Transverse colon (tissue), 4 donors: Measurements from ENCODE around the gene ZNF516. TPM values are rescaled to one million over a fixed set of nuclear protein-coding genes. Genes with fewer than 3 reads are reported as not detected.

ENCODE experiments used
- DNase-seq: peaks from one replicate; pipeline ENCODE4 v3.0.0-alpha.2; 2019
- H3K27ac ChIP-seq, 4 donors: fragments of 200-600 bp; sonication (generic); 2 replicates each; pipeline ENCODE4 v1.5.1; 2016 to 2018; ENCODE audit warnings: inconsistent platforms in 4 of 4
- H3K27me3 ChIP-seq: fragments of 200-600 bp; sonication (generic); 2 replicates; pipeline ENCODE4 v1.5.1; 2017; ENCODE audit warnings: inconsistent platforms
- H3K36me3 ChIP-seq, 4 donors: fragments of 200-600 bp; sonication (generic); 2 replicates each; pipeline ENCODE4 v1.5.1; 2017 to 2019; ENCODE audit warnings: inconsistent platforms in 4 of 4
- H3K4me1 ChIP-seq, 4 donors: fragments of 200-600 bp; sonication (generic); 2 replicates each; pipeline ENCODE4 v1.5.1; 2017 to 2020; ENCODE audit warnings: inconsistent platforms in 4 of 4
- H3K4me3 ChIP-seq, 4 donors: fragments of 200-600 bp; sonication (generic); 1 replicate in 1 of 4; 2 replicates in 3 of 4; pipeline versions ENCODE4 v1.5.1 to v1.6.1; 2017 to 2019; ENCODE audit warnings: inconsistent platforms in 4 of 4
- H3K9me3 ChIP-seq, 2 donors: fragments of 200-600 bp; sonication (generic); 2 replicates each; pipeline ENCODE4 v1.5.1; 2017 to 2019; ENCODE audit warnings: inconsistent platforms in 2 of 2
- EP300 ChIP-seq: sonication (generic); formaldehyde crosslinking; IDR thresholded peaks from one replicate; pipeline ENCODE4 v1.6.1; 2017; ENCODE audit warnings: antibody characterized with exemption, low read depth
- POLR2A ChIP-seq: fragments of 450-650 bp; IDR thresholded peaks from one replicate; pipeline ENCODE4 v1.6.1; 2016; ENCODE audit warnings: antibody characterized with exemption, mild to moderate bottlenecking, moderate library complexity
- POLR2AphosphoS5 ChIP-seq, 3 donors: sonication (generic); formaldehyde crosslinking; IDR thresholded peaks; one replicate each; pipeline ENCODE4 v1.6.1; 2016; ENCODE audit warnings: antibody characterized with exemption in 3 of 3
- WGBS, 2 donors: methylation state at CpG; one replicate each; pipeline ENCODE4 v1.1.5; 2018; ENCODE audit warnings: low coverage in 1 of 2; 5-methylcytosine and 5-hydroxymethylcytosine counted together
- in situ Hi-C, 4 donors: fragments of 200-750 bp; cut with MboI; loops; one replicate each; pipeline versions ENCODE4 v1.15.0 to v1.15.1; 2017; ENCODE audit warnings: low sequenced_read_pairs in 3 of 4, low pct_ligation_motif_present in 1 of 4, low pct_unique_long_range_greater_than_20kb in 1 of 4
- intact Hi-C: fragments of 100-400 bp; cut with DNase I; formaldehyde crosslinking; loops from one replicate; pipeline ENCODE4 v1.15.1; 2023; ENCODE audit warnings: low total_unique reads
- total RNA-seq, 4 donors: library from RNA; depleted of rRNA; stranded (reverse); fragments of >200 nt; gene quantifications; one replicate each; pipeline ENCODE4 v1.1.0, GENCODE V29; 2016
- TF ChIP-seq, protein P1 (sequence below), 5 experiments: fragments of 200-600 bp in 3 of 5; fragments of 450-650 bp in 2 of 5; sonication (generic) in 3 of 5; IDR thresholded peaks; 1 replicate in 2 of 5; 2 replicates in 3 of 5; pipeline ENCODE4 v1.5.1; 2016 to 2017; ENCODE audit warnings: antibody characterized with exemption in 5 of 5, inconsistent platforms in 3 of 5, mild to moderate bottlenecking in 2 of 5, moderate library complexity in 1 of 5

The ZNF516 gene
- total RNA-seq, 4 donors from 2014 or later, result 19.4 to 37.8 (median 26.7) TPM

DNA sequence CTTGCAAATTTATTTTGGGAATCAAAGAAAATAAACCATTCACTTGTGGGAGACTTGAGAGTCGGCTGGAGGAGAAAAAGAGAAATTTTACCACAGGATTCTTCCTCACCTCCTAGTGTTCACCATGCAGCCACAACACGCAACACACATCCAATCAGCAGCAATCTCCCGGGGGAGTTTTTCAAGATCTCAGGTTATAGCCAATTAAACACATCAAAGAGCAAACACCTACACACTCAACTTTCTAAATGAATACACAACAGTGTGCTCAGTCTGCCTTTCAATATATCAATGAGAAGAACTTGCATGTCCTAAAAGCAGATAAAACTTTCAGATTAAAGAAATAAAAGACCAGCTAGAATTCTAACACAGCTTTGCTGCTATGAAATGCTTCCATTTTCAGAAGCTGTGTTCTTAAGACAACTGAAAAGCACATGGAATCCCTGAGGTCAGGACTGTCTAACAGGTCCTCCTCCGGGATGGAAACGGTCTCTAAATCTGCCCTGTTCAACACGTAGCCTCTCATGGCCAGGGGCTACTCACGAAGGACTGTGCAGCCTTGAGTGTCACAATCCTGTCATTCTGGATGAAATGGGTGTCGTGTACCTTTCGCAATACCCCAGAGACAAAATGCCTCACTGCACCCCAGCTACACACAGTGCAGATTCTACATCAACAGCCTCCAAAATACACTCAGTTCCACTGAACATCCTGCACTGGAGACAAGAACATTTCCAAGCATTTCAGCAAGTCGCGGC, 84.2 kb downstream of the ZNF516 start:
- in situ Hi-C loops, result no loop called here
- no peak for TF ChIP-seq POLR2A
- no peak for TF ChIP-seq EP300
- no peak for TF ChIP-seq POLR2AphosphoS5 (IDR thresholded peaks at IDR 0.05)
- TF ChIP-seq, protein P1, sequence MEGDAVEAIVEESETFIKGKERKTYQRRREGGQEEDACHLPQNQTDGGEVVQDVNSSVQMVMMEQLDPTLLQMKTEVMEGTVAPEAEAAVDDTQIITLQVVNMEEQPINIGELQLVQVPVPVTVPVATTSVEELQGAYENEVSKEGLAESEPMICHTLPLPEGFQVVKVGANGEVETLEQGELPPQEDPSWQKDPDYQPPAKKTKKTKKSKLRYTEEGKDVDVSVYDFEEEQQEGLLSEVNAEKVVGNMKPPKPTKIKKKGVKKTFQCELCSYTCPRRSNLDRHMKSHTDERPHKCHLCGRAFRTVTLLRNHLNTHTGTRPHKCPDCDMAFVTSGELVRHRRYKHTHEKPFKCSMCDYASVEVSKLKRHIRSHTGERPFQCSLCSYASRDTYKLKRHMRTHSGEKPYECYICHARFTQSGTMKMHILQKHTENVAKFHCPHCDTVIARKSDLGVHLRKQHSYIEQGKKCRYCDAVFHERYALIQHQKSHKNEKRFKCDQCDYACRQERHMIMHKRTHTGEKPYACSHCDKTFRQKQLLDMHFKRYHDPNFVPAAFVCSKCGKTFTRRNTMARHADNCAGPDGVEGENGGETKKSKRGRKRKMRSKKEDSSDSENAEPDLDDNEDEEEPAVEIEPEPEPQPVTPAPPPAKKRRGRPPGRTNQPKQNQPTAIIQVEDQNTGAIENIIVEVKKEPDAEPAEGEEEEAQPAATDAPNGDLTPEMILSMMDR (IDR thresholded peaks at IDR 0.05), result no peak
- Histone ChIP-seq H3K27ac (no peak overlapping the region), H3K4me1 (peaks cover 0 to 15% (median 4%) of the 10 kb centered on the region in 4 donors), H3K36me3 (no peaks in the 10 kb centered on the region), H3K27me3 (no peaks in the 10 kb centered on the region), H3K4me3 (no peak overlapping the region), H3K9me3 (no peaks in the 10 kb centered on the region)
- intact Hi-C loops, result loop anchor here (5.0 kb wide), 1 partner anchor 586 kb away; no protein-coding TSS in a partner anchor
- no peak for DNase-seq
- 78 to 87% methylated on average over 5 to 11 of the region's 11 CpGs for WGBS, 2 donors

DNA sequence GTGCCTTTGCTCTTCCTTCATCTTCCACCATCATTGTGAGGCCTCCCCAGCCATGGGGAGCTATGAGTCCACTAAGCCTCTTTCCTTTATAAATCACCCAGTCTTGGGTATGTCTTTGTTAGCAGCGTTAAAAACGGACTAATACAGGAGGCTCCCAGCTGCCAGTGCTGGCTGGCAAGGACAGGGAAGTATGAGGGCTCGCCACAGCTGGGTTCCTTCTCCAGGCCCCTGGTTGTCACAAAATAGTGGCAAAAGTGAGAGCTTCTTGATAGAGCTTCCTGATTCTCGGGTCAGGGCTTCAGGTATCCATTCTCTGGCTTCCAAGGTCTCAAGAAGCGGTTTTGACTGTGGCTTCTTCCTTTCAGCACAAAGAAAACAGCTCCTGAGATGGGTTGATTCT, 85.0 kb downstream of the ZNF516 start:
- H3K27ac ChIP-seq, result no peak overlapping the region
- no peak overlapping the region for H3K4me3 ChIP-seq
- no peak for DNase-seq
- H3K9me3 ChIP-seq, result no peaks in the 10 kb centered on the region
- in situ Hi-C loops, result no loop called here
- no peaks in the 10 kb centered on the region for H3K27me3 ChIP-seq
- intact Hi-C loops, result loop anchor here (5.0 kb wide), 1 partner anchor 587 kb away; no protein-coding TSS in a partner anchor
- peaks cover 0 to 15% (median 4%) of the 10 kb centered on the region in 4 donors for H3K4me1 ChIP-seq
- no peaks in the 10 kb centered on the region for H3K36me3 ChIP-seq
- TF ChIP-seq POLR2A, result no peak
- TF ChIP-seq, protein P1 (IDR thresholded peaks at IDR 0.05), result no peak
- TF ChIP-seq EP300, result no peak
- no peak for TF ChIP-seq POLR2AphosphoS5 (IDR thresholded peaks at IDR 0.05)
- WGBS, 2 donors, result 91% methylated on average over 5 of the region's 5 CpGs; no CpG with 5 or more reads in 1 of the 2 donors

DNA sequence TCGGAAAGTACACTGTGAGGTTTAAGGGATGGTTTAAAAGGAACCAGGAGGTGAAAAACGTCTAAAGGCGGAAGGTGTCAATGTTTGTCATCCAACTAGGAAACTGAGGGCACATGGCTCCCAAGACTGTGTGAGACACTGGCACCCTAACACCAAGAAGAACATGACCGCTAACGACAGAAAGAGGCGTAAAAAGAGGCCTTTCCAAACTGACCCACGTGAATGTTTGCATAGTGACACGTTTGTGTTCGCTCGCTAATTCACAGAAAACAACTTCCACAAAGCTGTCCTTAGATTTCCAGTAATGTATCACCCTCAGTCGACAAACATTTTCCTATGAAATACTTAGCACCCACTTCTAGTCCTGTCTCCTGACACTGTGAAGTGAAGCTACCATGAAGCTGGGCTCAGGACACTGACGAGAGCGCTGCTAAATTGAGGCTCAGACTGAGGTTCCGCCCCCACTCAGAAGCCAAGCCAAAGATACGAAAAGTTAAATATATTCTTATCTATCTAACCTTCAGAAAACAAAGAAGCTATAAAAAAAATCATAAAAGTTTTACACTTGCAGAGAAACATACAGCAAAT, 86.5 kb downstream of the ZNF516 start:
- intact Hi-C loops, result no loop called here
- TF ChIP-seq EP300 (no peak), POLR2AphosphoS5 (IDR thresholded peaks at IDR 0.05) (no peak), POLR2A (no peak)
- TF ChIP-seq, protein P1 (IDR thresholded peaks at IDR 0.05), result no peak
- Histone ChIP-seq H3K27me3 (no peaks in the 10 kb centered on the region), H3K4me1 (peaks cover 0 to 14% (median 4%) of the 10 kb centered on the region in 4 donors), H3K9me3 (no peaks in the 10 kb centered on the region), H3K27ac (no peak overlapping the region), H3K36me3 (no peaks in the 10 kb centered on the region), H3K4me3 (no peak overlapping the region)
- in situ Hi-C loops, result loop anchor here in 3 of 4 donors (10.0 kb wide), 2 partner anchors 276 to 296 kb away; no protein-coding TSS in a partner anchor
- no peak for DNase-seq
- WGBS, 2 donors, result 67 to 82% methylated on average over 14 to 15 of the region's 15 CpGs

DNA sequence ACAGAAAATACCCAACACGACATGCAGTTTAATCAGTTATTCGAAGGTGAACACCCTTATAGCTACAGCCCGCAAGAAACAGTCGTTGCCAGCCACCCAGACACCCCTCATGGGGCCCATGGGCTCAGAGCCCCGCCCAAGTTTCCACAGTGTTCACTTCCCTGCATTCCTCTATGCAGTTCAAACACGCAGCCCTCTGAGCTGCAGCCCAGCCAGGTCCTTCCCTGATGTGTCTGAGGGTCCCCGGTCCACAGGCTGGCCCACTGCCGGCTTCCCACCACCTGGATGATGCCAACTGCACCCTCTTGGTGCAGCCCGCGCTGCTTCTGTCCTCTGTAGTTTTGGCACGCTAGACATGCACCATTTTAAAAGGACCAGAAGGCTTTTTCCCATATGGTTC, 87.4 kb downstream of the ZNF516 start:
- in situ Hi-C loops, result loop anchor here in 3 of 4 donors (10.0 kb wide), 2 partner anchors 277 to 297 kb away; no protein-coding TSS in a partner anchor
- DNase-seq, result no peak

More for the DNA sequence above, 87.4 kb downstream of the ZNF516 start:
- Histone ChIP-seq H3K4me3 (no peak overlapping the region), H3K36me3 (no peaks in the 10 kb centered on the region), H3K9me3 (no peaks in the 10 kb centered on the region), H3K4me1 (peaks cover 0 to 8% (median 2%) of the 10 kb centered on the region in 4 donors), H3K27ac (no peak overlapping the region), H3K27me3 (no peaks in the 10 kb centered on the region)
- intact Hi-C loops, result no loop called here
- 82% methylated on average over 11 of the region's 11 CpGs; no CpG with 5 or more reads in 1 of the 2 donors for WGBS, 2 donors
- TF ChIP-seq EP300 (no peak), POLR2AphosphoS5 (IDR thresholded peaks at IDR 0.05) (no peak), POLR2A (no peak)
- TF ChIP-seq, protein P1 (IDR thresholded peaks at IDR 0.05), result no peak
